ENCODE measurements around the gene MED9. TPM values are rescaled to one million over a fixed set of nuclear protein-coding genes. Genes with fewer than 3 reads are reported as not detected.
A peak's percentile ranks its signal among the peaks of the same experiment; 100 is the strongest.

MED9 gene
- total RNA-seq, 1 donor from 2014 or later, result 20.1 TPM

- Mint-ChIP-seq H3K36me3 (no peaks in the 10 kb centered on the region), H3K4me1 (peaks cover 4% of the 10 kb centered on the region), H3K27ac (no peak overlapping the region), H3K4me3 (no peak overlapping the region), H3K27me3 (ENCODE audit: low read depth) (no peaks in the 10 kb centered on the region), H3K9me3 (peaks cover 6% of the 10 kb centered on the region)
- DNase-seq (ENCODE audit: low spot score in 2 of 2, unreplicated experiment in 2 of 2), result no peak
- no peak for TF ChIP-seq CTCF (IDR thresholded peaks at IDR 0.05; ENCODE audit: unreplicated experiment)
Observed at GRCh38 chr17:17533901-17534441, 57.2 kb downstream of the MED9 start.

- TF ChIP-seq CTCF (IDR thresholded peaks at IDR 0.05; ENCODE audit: unreplicated experiment), result no peak
- H3K4me3 Mint-ChIP-seq, result no peak overlapping the region
- H3K4me1 Mint-ChIP-seq, result peaks cover 8% of the 10 kb centered on the region
- no peaks in the 10 kb centered on the region for H3K36me3 Mint-ChIP-seq
- no peak for DNase-seq (ENCODE audit: low spot score in 2 of 2, unreplicated experiment in 2 of 2)
- H3K27me3 Mint-ChIP-seq (ENCODE audit: low read depth), result no peaks in the 10 kb centered on the region
- H3K27ac Mint-ChIP-seq, result no peak overlapping the region
- peaks cover 6% of the 10 kb centered on the region for H3K9me3 Mint-ChIP-seq
Observed at GRCh38 chr17:17535957-17536356, 59.2 kb downstream of the MED9 start.

- peaks cover 8% of the 10 kb centered on the region for H3K4me1 Mint-ChIP-seq
- no peak for TF ChIP-seq CTCF (IDR thresholded peaks at IDR 0.05; ENCODE audit: unreplicated experiment)
- no peaks in the 10 kb centered on the region for H3K27me3 Mint-ChIP-seq (ENCODE audit: low read depth)
- H3K9me3 Mint-ChIP-seq, result peaks cover 6% of the 10 kb centered on the region
- no peak for DNase-seq (ENCODE audit: low spot score in 2 of 2, unreplicated experiment in 2 of 2)
- no peak overlapping the region for H3K4me3 Mint-ChIP-seq
- no peak overlapping the region for H3K27ac Mint-ChIP-seq
- no peaks in the 10 kb centered on the region for H3K36me3 Mint-ChIP-seq
Observed at GRCh38 chr17:17536702-17537101, 59.9 kb downstream of the MED9 start.

GRCh38 chr17:17537311-17538099 lies 60.7 kb downstream of the MED9 start:
- H3K4me1 Mint-ChIP-seq, result peaks cover 8% of the 10 kb centered on the region
- H3K27ac Mint-ChIP-seq, result no peak overlapping the region
- no peaks in the 10 kb centered on the region for H3K27me3 Mint-ChIP-seq (ENCODE audit: low read depth)
- TF ChIP-seq CTCF (IDR thresholded peaks at IDR 0.05; ENCODE audit: unreplicated experiment), result no peak
- H3K4me3 Mint-ChIP-seq, result no peak overlapping the region
- no peaks in the 10 kb centered on the region for H3K36me3 Mint-ChIP-seq
- no peak for DNase-seq (ENCODE audit: low spot score in 2 of 2, unreplicated experiment in 2 of 2)
- no peaks in the 10 kb centered on the region for H3K9me3 Mint-ChIP-seq

GRCh38 chr17:17538417-17539391 lies 61.9 kb downstream of the MED9 start:
- H3K4me1 Mint-ChIP-seq, result peaks cover 8% of the 10 kb centered on the region
- no peaks in the 10 kb centered on the region for H3K27me3 Mint-ChIP-seq (ENCODE audit: low read depth)
- no peak for TF ChIP-seq CTCF (IDR thresholded peaks at IDR 0.05; ENCODE audit: unreplicated experiment)
- H3K9me3 Mint-ChIP-seq, result no peaks in the 10 kb centered on the region
- DNase-seq (ENCODE audit: low spot score in 2 of 2, unreplicated experiment in 2 of 2), result no peak
- peak overlapping the region; percentile 30 for H3K27ac Mint-ChIP-seq
- no peak overlapping the region for H3K4me3 Mint-ChIP-seq
- no peaks in the 10 kb centered on the region for H3K36me3 Mint-ChIP-seq
